Measurements from ENCODE around the gene ERVMER34-1. TPM values are rescaled to one million over a fixed set of nuclear protein-coding genes. Genes with fewer than 3 reads are reported as not detected.

The ERVMER34-1 gene
- total RNA-seq, 4 donors from 2014 or later, result 0.08 to 0.93 (median 0.49) TPM

DNA sequence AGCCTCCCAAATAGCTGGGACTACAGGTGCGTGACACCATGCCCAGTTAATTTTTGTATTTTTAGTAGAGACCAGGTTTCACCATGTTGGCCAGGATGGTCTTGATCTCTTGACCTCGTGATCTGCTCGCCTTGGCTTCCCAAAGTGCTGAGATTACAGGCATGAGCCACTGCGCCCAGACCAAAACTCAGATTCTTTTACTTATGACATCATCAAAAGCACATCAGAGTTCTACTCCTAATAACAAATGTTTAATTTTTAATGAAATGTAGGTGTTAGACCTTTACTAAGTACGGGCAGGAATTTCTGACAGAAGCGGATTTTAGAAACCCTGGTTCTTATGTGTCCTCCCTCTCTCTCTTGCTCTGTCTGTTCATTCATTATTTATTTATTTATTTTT lies 38.5 kb upstream of the ERVMER34-1 start:
- no peaks in the 10 kb centered on the region for H3K9me3 ChIP-seq
- no peaks in the 10 kb centered on the region for H3K36me3 ChIP-seq
- TF ChIP-seq POLR2A (IDR thresholded peaks at IDR 0.05) (no peak), EP300 (IDR thresholded peaks at IDR 0.05) (no peak), CTCF (IDR thresholded peaks at IDR 0.05) (no peak), POLR2AphosphoS5 (IDR thresholded peaks at IDR 0.05) (no peak)
- no peaks in the 10 kb centered on the region for H3K27me3 ChIP-seq
- ATAC-seq, result no peak
- H3K4me3 ChIP-seq, result no peak overlapping the region
- H3K27ac ChIP-seq, result no peak overlapping the region
- WGBS, 2 donors (ENCODE audit: low coverage in 1 of 2), result 98 to 100% methylated on average over 4 to 6 of the region's 6 CpGs
- H3K4me1 ChIP-seq, result no peaks in the 10 kb centered on the region

- TF ChIP-seq POLR2A (IDR thresholded peaks at IDR 0.05), result no peak
- TF ChIP-seq POLR2AphosphoS5 (IDR thresholded peaks at IDR 0.05), result no peak
- no peak for TF ChIP-seq CTCF (IDR thresholded peaks at IDR 0.05)
- TF ChIP-seq EP300 (IDR thresholded peaks at IDR 0.05), result no peak
- no peak for ATAC-seq
- H3K36me3 ChIP-seq, result no peaks in the 10 kb centered on the region
- no peak overlapping the region for H3K4me3 ChIP-seq
- 77 to 79% methylated on average over 3 to 6 of the region's 6 CpGs for WGBS, 2 donors (ENCODE audit: low coverage in 1 of 2)
- H3K27ac ChIP-seq, result no peak overlapping the region
- no peaks in the 10 kb centered on the region for H3K4me1 ChIP-seq
- H3K9me3 ChIP-seq, result no peaks in the 10 kb centered on the region
- no peaks in the 10 kb centered on the region for H3K27me3 ChIP-seq
These were observed 37.6 kb upstream of the ERVMER34-1 start for GRCh38 chr4:52788806-52789205.

- Histone ChIP-seq H3K9me3 (no peaks in the 10 kb centered on the region), H3K27ac (no peak overlapping the region), H3K36me3 (no peaks in the 10 kb centered on the region), H3K4me1 (no peaks in the 10 kb centered on the region), H3K27me3 (no peaks in the 10 kb centered on the region), H3K4me3 (no peak overlapping the region)
- no peak for ATAC-seq
- WGBS, 2 donors (ENCODE audit: low coverage in 1 of 2), result 77 to 93% methylated on average over 3 to 4 of the region's 4 CpGs
- no peak for TF ChIP-seq EP300 (IDR thresholded peaks at IDR 0.05)
- TF ChIP-seq POLR2AphosphoS5 (IDR thresholded peaks at IDR 0.05), result no peak
- no peak for TF ChIP-seq CTCF (IDR thresholded peaks at IDR 0.05)
- TF ChIP-seq POLR2A (IDR thresholded peaks at IDR 0.05), result no peak
These were observed 31.8 kb upstream of the ERVMER34-1 start for GRCh38 chr4:52783069-52783468.

DNA sequence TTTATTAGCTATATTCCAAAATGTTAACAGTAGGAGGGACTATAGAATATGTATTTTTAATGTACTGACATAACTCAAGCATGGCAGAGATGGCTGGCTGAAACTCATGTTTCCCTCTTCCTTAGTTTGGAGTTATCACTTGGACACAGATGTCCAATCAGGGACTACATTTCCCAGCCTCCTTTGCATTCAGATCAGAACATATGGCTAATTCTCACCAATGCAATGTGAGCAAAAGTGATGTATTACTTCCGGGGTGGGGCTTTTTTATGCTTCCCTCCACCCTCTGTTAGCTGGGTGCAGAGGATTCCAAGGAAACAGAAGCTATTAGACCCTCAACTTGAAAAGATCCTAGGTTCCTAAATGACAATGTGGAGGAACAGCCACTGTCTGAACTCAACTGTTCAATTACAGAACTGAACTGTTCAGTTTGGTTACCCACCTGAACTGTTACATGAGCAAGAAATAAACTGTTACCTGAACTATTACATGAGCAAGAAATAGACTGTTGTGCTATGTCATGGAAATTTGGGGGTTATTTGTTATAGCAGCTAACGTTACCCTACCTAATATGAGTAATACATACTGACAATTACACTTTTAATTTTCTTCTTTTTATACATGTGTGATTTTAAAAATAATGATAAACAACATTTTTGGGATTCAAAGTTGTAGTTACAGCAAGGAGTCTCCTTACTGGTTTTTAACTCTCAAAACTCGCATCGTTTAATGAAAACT lies 29.6 kb upstream of the ERVMER34-1 start:
- no peaks in the 10 kb centered on the region for H3K27me3 ChIP-seq
- ATAC-seq, result no peak
- TF ChIP-seq CTCF (IDR thresholded peaks at IDR 0.05) (no peak), EP300 (IDR thresholded peaks at IDR 0.05) (no peak), POLR2AphosphoS5 (IDR thresholded peaks at IDR 0.05) (no peak), POLR2A (IDR thresholded peaks at IDR 0.05) (no peak)
- H3K4me1 ChIP-seq, result no peaks in the 10 kb centered on the region
- H3K9me3 ChIP-seq, result no peaks in the 10 kb centered on the region
- no peak overlapping the region for H3K27ac ChIP-seq
- no peaks in the 10 kb centered on the region for H3K36me3 ChIP-seq
- H3K4me3 ChIP-seq, result no peak overlapping the region
- WGBS, 2 donors (ENCODE audit: low coverage in 1 of 2), result 89 to 100% methylated on average over 3 to 4 of the region's 4 CpGs

- 13 to 61% methylated on average over 2 of the region's 2 CpGs for WGBS, 2 donors (ENCODE audit: low coverage in 1 of 2)
- no peak overlapping the region for H3K4me3 ChIP-seq
- H3K4me1 ChIP-seq, result no peaks in the 10 kb centered on the region
- no peaks in the 10 kb centered on the region for H3K36me3 ChIP-seq
- H3K9me3 ChIP-seq, result no peaks in the 10 kb centered on the region
- no peak for TF ChIP-seq POLR2A (IDR thresholded peaks at IDR 0.05)
- TF ChIP-seq POLR2AphosphoS5 (IDR thresholded peaks at IDR 0.05), result no peak
- no peak for TF ChIP-seq EP300 (IDR thresholded peaks at IDR 0.05)
- TF ChIP-seq CTCF (IDR thresholded peaks at IDR 0.05), result no peak
- H3K27ac ChIP-seq, result no peak overlapping the region
- no peak for ATAC-seq
- no peaks in the 10 kb centered on the region for H3K27me3 ChIP-seq
These were observed 29.0 kb upstream of the ERVMER34-1 start for GRCh38 chr4:52780206-52780605.

Measured in gastroesophageal sphincter (tissue), 4 donors.